HG03196 (cell line): Measurements from ENCODE around the gene POLD3.

Experiments
- ATAC-seq: cut with Tn5 transposase; IDR thresholded peaks from one replicate; pipeline ENCODE4 v1.9.1; 2021; ENCODE audit not compliant: unreplicated experiment

POLD3 gene

GRCh38 chr11:74672332-74672955 lies 80.1 kb downstream of the POLD3 start:
- no peak for ATAC-seq

- no peak for ATAC-seq
Observed at GRCh38 chr11:74672956-74673692, 80.7 kb downstream of the POLD3 start.

- ATAC-seq, result no peak
Observed at GRCh38 chr11:74673693-74674360, 81.4 kb downstream of the POLD3 start.

GRCh38 chr11:74675761-74676160 lies 83.4 kb downstream of the POLD3 start:
- no peak for ATAC-seq

GRCh38 chr11:74676596-74676995 lies 84.2 kb downstream of the POLD3 start:
- ATAC-seq, result no peak

- ATAC-seq, result no peak
Observed at GRCh38 chr11:74677131-74677530, 84.7 kb downstream of the POLD3 start.

- ATAC-seq, result no peak
Observed at GRCh38 chr11:74678041-74678440, 85.7 kb downstream of the POLD3 start.

GRCh38 chr11:74678591-74679512 lies 86.5 kb downstream of the POLD3 start:
- no peak for ATAC-seq

GRCh38 chr11:74679513-74679865 lies 87.1 kb downstream of the POLD3 start:
- ATAC-seq, result no peak

GRCh38 chr11:74680035-74680671 lies 87.8 kb downstream of the POLD3 start:
- ATAC-seq, result no peak

- ATAC-seq, result no peak
Observed at GRCh38 chr11:74680703-74681531, 88.5 kb downstream of the POLD3 start.

- no peak for ATAC-seq
Observed at GRCh38 chr11:74681686-74682651, 89.6 kb downstream of the POLD3 start.

- no peak for ATAC-seq
Observed at GRCh38 chr11:74682731-74683278, 90.4 kb downstream of the POLD3 start.

GRCh38 chr11:74683279-74683871 lies 91.0 kb downstream of the POLD3 start:
- ATAC-seq, result no peak

GRCh38 chr11:74683941-74684481 lies 91.6 kb downstream of the POLD3 start:
- no peak for ATAC-seq

- no peak for ATAC-seq
Observed at GRCh38 chr11:74684661-74685060, 92.3 kb downstream of the POLD3 start.

- no peak for ATAC-seq
Observed at GRCh38 chr11:74685338-74685737, 93.0 kb downstream of the POLD3 start.

GRCh38 chr11:74685905-74686304 lies 93.5 kb downstream of the POLD3 start:
- no peak for ATAC-seq
